GM12875 (cell line): ENCODE results near the gene TANGO6.

Source experiments
- H3K4me3 ChIP-seq: one replicate; pipeline ENCODE4 v1.5.1; 2011; ENCODE audit warnings: low read depth, low read length, control low read depth
- TF ChIP-seq, protein P1 (sequence below): IDR thresholded peaks from 2 replicates; pipeline ENCODE4 v1.5.1; 2011; ENCODE audit warnings: low read depth, mild to moderate bottlenecking, control low read depth, inconsistent platforms, low read length, moderate library complexity, borderline replicate concordance; ENCODE audit not compliant: insufficient read depth

The TANGO6 gene

DNA sequence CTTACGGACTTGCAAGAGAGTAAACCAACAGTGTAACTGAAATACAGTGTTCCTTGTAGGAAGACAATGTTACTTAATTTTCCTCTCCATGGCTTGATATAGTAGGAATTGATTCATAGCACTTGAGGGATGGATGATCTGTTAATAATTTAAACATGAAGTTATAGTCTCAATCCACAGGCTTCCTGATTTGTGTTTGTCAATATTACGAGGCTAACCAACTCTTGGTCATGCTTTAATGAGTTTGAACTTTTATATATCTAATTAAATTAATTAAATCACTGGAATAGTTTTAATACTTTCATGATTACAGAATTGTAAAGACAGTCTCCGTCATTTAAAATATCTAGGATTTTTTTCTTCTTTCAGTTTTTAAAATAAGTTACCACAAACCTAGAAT, 150.1 kb downstream of the TANGO6 start:
- H3K4me3 ChIP-seq = no peak overlapping the region

DNA sequence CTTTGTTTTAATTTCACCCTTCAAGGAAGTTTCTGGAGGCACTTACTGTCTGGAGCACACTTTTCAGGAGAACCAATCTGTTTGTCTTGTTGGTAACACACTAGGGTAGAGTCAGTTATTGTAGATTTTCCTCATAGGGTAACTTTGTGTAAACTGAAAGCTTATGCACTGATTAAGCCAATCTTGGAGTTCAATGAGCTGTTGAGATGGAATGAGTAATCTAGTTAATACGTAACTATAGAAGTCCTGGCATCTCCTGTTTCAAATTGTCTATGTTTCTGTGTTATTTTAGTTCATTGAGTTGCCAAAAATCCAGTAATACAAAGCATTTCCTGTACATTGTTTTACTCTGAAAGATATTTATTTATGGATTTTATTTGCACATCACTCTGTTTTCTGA, 150.6 kb downstream of the TANGO6 start:
- TF ChIP-seq, protein P1, sequence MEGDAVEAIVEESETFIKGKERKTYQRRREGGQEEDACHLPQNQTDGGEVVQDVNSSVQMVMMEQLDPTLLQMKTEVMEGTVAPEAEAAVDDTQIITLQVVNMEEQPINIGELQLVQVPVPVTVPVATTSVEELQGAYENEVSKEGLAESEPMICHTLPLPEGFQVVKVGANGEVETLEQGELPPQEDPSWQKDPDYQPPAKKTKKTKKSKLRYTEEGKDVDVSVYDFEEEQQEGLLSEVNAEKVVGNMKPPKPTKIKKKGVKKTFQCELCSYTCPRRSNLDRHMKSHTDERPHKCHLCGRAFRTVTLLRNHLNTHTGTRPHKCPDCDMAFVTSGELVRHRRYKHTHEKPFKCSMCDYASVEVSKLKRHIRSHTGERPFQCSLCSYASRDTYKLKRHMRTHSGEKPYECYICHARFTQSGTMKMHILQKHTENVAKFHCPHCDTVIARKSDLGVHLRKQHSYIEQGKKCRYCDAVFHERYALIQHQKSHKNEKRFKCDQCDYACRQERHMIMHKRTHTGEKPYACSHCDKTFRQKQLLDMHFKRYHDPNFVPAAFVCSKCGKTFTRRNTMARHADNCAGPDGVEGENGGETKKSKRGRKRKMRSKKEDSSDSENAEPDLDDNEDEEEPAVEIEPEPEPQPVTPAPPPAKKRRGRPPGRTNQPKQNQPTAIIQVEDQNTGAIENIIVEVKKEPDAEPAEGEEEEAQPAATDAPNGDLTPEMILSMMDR = no peak
- no peak overlapping the region for H3K4me3 ChIP-seq

More for the DNA sequence above, 150.1 kb downstream of the TANGO6 start:
- TF ChIP-seq, protein P1 = no peak

DNA sequence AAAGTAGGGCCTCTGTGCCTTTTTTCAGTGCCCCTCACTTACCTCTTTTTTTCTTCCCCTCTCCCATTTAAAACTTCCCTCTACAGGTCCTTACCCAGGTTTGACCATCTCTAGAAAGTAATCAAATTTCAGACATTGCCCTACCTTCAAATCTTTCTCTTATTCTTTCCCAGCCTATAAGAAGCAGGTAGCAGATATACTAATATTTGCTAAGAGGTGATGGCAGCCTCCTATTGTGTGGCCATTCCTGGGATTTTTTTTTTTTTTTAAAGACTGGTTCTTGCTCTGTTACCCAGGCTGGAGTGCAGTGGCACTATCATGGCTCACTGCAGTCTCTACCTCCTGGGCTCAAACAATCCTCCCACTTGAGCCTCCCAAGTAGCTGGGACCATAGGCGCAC, 151.0 kb downstream of the TANGO6 start:
- TF ChIP-seq, protein P1 = no peak
- H3K4me3 ChIP-seq = no peak overlapping the region

DNA sequence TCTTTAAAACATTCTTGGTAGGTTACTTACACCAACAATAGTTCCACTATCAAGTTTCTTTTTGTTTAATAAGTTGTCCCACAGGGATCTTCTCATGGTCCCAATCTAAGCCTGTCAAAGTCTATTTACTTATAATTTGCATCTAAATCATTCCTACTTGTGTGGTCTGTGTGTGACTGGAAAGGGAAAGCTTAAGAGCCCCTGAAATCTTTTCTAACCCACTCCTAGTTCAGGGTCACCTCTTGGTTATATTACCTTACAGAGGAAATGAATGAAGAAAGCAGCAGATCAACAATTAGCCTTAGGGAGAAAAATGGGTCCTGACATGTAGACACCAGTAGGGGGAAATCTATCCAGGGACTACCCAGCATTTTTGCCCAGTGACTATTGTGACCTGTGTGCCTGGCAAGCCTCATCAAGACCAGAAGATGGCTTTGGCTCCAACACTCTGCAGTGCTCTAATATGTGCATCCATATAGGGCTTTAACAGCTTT, 151.7 kb downstream of the TANGO6 start:
- H3K4me3 ChIP-seq = no peak overlapping the region
- TF ChIP-seq, protein P1 = peak; percentile 19; the same call in 1 of the 2 replicates

DNA sequence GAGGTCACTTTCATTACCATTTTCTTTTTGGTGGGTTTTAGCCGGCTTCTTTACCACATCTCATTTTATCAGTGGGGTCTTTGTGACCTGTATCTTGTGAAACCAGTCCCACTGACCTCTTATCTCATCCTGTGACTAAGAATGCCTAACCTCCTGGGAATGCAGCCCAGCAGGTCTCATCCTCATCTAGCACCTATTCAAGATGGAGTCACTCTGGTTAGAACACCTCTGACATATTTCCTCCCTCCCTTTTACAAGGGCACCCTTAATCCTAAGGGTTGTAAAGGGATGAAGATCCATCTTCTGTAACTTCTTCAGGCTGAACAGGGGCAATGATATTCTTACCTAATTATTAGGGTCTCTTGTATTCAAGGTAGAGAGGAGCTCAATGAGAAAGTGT, 154.2 kb downstream of the TANGO6 start:
- TF ChIP-seq, protein P1 = no peak
- H3K4me3 ChIP-seq = no peak overlapping the region

DNA sequence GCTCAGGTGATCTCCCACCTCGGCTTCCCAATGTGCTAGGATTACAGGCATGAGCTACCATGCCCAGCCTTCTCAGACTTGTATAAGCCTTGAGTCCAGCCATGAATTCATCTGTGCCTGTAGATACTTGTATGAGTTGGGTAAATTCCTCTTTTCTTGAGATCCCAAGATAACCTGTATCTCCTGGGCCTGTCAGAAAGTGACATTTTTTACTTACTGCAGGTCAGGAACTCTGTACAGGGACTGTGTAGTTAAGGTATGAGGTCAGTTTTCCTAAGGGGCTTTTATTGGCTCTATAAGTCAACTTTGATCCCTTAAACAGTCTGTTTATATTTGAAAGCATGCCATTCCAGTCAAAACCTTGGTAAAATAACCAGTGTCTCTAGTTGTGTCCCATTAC, 155.8 kb downstream of the TANGO6 start:
- TF ChIP-seq, protein P1 = no peak
- H3K4me3 ChIP-seq = no peak overlapping the region

DNA sequence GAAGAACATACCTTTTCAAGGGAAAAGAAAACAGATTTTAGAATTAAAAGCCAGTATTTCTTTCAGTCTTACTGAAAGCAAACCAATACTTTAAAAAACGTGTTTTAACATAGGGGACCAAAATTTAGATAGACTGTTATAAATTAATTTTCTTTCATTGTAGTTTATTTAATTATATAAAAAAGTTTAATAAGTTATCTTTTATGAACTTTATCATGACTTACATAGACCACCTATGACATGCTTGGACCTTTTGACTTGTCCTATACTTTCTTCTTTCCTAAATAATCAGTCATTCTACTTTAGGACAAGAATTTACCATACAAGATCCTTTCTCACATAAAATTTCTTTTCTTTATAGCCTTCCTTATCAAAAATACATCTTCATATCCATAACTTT, 160.2 kb downstream of the TANGO6 start:
- TF ChIP-seq, protein P1 = no peak
- no peak overlapping the region for H3K4me3 ChIP-seq
